DND-41 (cell line): ENCODE data around the gene VPS8.

Experiments used
- ATAC-seq: fragments of 200-7000 bp; cut with Tn5 transposase; 3 replicates; pipeline ENCODE4 v1.9.1; 2021; ENCODE audit warnings: low read depth; ENCODE audit not compliant: insufficient read depth
- DNase-seq: peaks from one replicate; pipeline ENCODE4 v3.0.0-alpha.2; 2020
- H2AFZ ChIP-seq: 2 replicates; pipeline ENCODE4 v1.6.0; 2012; ENCODE audit warnings: low read depth, low read length
- H3K27ac ChIP-seq: 2 replicates; pipeline ENCODE4 v1.5.1; 2012; ENCODE audit warnings: low read length, inconsistent platforms
- H3K27me3 ChIP-seq: fragments of 200-600 bp; sonication (generic); 2 replicates; pipeline ENCODE4 v1.6.0; 2012; ENCODE audit warnings: low read length, mild to moderate bottlenecking, inconsistent platforms; ENCODE audit not compliant: insufficient read depth, poor library complexity
- H3K36me3 ChIP-seq: 2 replicates; pipeline ENCODE4 v1.5.1; 2012; ENCODE audit warnings: low read length, inconsistent platforms; ENCODE audit not compliant: insufficient read depth
- H3K4me1 ChIP-seq: 2 replicates; pipeline ENCODE4 v1.5.1; 2012; ENCODE audit warnings: mild to moderate bottlenecking, low read length; ENCODE audit not compliant: insufficient read depth
- H3K4me2 ChIP-seq: 2 replicates; pipeline ENCODE4 v1.6.0; 2012; ENCODE audit warnings: mild to moderate bottlenecking, moderate library complexity, low read length, inconsistent platforms; ENCODE audit not compliant: insufficient read depth
- H3K4me3 ChIP-seq, 2 experiments: fragments of 200-600 bp in 1 of 2; shearing (Covaris generic) in 1 of 2; 2 replicates each; pipeline ENCODE4 v1.5.1; 2012 to 2016; ENCODE audit warnings: inconsistent platforms in 2 of 2, low read length in 2 of 2, mild to moderate bottlenecking in 2 of 2, low read depth in 1 of 2, moderate library complexity in 1 of 2
- H3K79me2 ChIP-seq: 2 replicates; pipeline ENCODE4 v1.6.0; 2012; ENCODE audit warnings: low read length, inconsistent platforms; ENCODE audit not compliant: insufficient read depth
- H3K9ac ChIP-seq: 2 replicates; pipeline ENCODE4 v1.6.0; 2012; ENCODE audit warnings: low read depth, mild to moderate bottlenecking, inconsistent platforms, low read length, moderate library complexity
- H3K9me3 ChIP-seq: 2 replicates; pipeline ENCODE4 v1.5.1; 2012; ENCODE audit warnings: low read length, moderate library complexity, mild to moderate bottlenecking, inconsistent platforms; ENCODE audit not compliant: insufficient read depth, severe bottlenecking
- H4K20me1 ChIP-seq: 2 replicates; pipeline ENCODE4 v1.6.0; 2012; ENCODE audit warnings: low read length; ENCODE audit not compliant: insufficient read depth
- EZH2 ChIP-seq: IDR thresholded peaks from 3 replicates; pipeline ENCODE4 v1.6.1; 2012; ENCODE audit warnings: borderline replicate concordance, low read depth, mild to moderate bottlenecking, moderate library complexity, low read length, inconsistent platforms; ENCODE audit not compliant: severe bottlenecking
- TF ChIP-seq, protein P1 (sequence below): IDR thresholded peaks from 2 replicates; pipeline ENCODE4 v1.5.1; 2012; ENCODE audit warnings: borderline replicate concordance, low read length, moderate library complexity, mild to moderate bottlenecking; ENCODE audit not compliant: poor library complexity, severe bottlenecking; ENCODE audit errors: extremely low read depth

VPS8 gene

DNA sequence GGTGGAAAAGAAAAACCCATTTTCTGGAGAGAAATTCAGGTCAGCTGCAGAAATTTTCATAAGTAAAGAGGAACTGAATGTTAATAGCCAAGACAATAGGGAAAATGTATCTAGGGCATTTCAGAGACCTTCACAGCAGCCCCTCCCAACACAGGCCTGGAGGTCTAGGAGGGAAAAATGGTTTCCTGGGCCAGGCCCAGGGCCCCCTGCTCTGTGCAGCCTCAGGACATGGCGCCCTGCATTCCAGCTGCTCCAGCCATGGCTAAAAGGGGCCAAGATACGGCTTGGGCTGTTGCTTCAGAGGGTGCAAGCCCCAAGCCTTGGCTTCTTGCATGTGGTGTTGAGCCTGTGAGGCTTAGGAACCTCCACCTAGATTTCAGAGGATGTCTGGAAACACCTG, 248.7 kb downstream of the VPS8 start:
- ATAC-seq = no peak
- H3K9me3 ChIP-seq = peaks cover 5% of the 10 kb centered on the region

DNA sequence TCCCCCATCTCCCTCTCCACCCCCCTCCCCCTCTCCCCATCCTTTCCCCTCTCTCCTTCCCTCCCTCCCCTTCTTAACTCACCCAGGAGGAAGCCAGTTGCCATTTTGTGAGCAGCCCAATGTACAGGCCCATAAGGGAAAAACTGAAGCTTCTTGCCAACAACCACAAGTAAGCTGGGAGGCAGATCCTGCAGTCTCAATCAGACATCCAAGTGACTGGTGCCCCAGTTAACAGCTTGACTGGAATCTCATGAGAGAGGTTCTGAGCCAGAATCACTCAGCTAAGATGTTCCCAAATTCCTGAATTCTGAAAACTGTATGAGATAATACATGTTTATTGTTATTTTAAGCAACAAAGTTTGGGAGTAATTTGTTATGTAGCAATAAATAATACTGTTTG, 250.2 kb downstream of the VPS8 start:
- no peak for TF ChIP-seq EZH2
- TF ChIP-seq, protein P1, sequence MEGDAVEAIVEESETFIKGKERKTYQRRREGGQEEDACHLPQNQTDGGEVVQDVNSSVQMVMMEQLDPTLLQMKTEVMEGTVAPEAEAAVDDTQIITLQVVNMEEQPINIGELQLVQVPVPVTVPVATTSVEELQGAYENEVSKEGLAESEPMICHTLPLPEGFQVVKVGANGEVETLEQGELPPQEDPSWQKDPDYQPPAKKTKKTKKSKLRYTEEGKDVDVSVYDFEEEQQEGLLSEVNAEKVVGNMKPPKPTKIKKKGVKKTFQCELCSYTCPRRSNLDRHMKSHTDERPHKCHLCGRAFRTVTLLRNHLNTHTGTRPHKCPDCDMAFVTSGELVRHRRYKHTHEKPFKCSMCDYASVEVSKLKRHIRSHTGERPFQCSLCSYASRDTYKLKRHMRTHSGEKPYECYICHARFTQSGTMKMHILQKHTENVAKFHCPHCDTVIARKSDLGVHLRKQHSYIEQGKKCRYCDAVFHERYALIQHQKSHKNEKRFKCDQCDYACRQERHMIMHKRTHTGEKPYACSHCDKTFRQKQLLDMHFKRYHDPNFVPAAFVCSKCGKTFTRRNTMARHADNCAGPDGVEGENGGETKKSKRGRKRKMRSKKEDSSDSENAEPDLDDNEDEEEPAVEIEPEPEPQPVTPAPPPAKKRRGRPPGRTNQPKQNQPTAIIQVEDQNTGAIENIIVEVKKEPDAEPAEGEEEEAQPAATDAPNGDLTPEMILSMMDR = no peak
- H3K4me3 ChIP-seq = no peak overlapping the region

More for the DNA sequence above, 248.7 kb downstream of the VPS8 start:
- Histone ChIP-seq H3K27me3 (no peaks in the 10 kb centered on the region), H4K20me1 (no peaks in the 10 kb centered on the region), H3K9ac (no peak overlapping the region), H3K4me2 (no peak overlapping the region), H3K79me2 (no peaks in the 10 kb centered on the region), H3K4me1 (no peaks in the 10 kb centered on the region), H2AFZ (no peak overlapping the region), H3K4me3 (no peak overlapping the region), H3K36me3 (no peaks in the 10 kb centered on the region), H3K27ac (no peak overlapping the region)
- TF ChIP-seq, protein P1 = no peak
- TF ChIP-seq EZH2 = no peak
- DNase-seq = no peak

DNA sequence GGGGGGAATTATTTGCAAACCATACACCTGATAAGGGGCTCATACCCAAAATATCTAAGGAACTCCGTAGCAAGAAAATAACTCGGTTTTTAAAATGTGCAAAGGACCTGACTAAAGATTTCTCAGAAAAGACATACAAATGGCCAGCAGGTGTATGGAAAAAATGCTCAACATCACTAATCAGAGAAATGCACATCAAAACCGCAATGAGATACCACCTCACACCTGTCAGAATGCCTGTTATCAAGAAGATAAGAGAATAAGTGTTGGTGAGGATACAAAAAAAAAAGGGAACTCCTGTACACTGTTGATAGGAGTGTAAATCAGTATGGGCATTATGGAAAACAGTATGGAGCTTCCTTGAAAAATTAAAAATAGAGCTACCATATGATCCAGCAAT, 251.5 kb downstream of the VPS8 start:
- ATAC-seq (no peak), DNase-seq (no peak)
- Histone ChIP-seq H3K4me2 (no peak overlapping the region), H3K27me3 (no peaks in the 10 kb centered on the region), H2AFZ (no peak overlapping the region), H3K36me3 (no peaks in the 10 kb centered on the region), H3K4me3 (no peak overlapping the region), H4K20me1 (no peaks in the 10 kb centered on the region), H3K4me1 (no peaks in the 10 kb centered on the region), H3K9me3 (peaks cover 5% of the 10 kb centered on the region), H3K27ac (no peak overlapping the region), H3K79me2 (no peaks in the 10 kb centered on the region), H3K9ac (no peak overlapping the region)
- TF ChIP-seq, protein P1 = no peak
- TF ChIP-seq EZH2 = no peak

More for the DNA sequence above, 250.2 kb downstream of the VPS8 start:
- no peak overlapping the region for H2AFZ ChIP-seq
- no peaks in the 10 kb centered on the region for H3K4me1 ChIP-seq
- no peak overlapping the region for H3K9ac ChIP-seq
- peaks cover 5% of the 10 kb centered on the region for H3K9me3 ChIP-seq
- no peaks in the 10 kb centered on the region for H3K36me3 ChIP-seq
- H4K20me1 ChIP-seq = no peaks in the 10 kb centered on the region
- no peak overlapping the region for H3K4me2 ChIP-seq
- H3K27ac ChIP-seq = no peak overlapping the region
- H3K79me2 ChIP-seq = no peaks in the 10 kb centered on the region
- ATAC-seq (no peak), DNase-seq (no peak)
- H3K27me3 ChIP-seq = no peaks in the 10 kb centered on the region

DNA sequence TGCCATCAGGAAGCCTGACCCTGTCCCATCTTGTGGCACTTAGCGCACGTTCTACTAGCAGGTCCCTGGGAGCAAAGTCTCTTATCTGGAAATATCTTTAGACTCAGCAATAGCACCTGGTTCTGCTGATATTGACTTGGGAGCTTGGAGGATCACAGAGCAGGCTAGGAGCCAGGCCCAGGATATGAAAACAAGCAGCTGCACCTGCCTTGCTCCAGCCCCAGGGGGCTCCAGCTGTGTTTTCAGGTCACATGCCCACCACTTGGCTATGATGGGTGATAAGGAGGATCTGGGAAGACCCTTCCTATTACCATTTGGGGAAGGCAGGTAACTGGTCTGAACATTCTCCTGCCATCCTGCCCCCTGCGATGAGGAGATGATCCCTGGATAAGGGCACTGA, 253.1 kb downstream of the VPS8 start:
- DNase-seq (no peak), ATAC-seq (no peak)
- Histone ChIP-seq H3K9me3 (peaks cover 5% of the 10 kb centered on the region), H2AFZ (no peak overlapping the region), H3K4me3 (no peak overlapping the region), H3K27ac (no peak overlapping the region), H4K20me1 (no peaks in the 10 kb centered on the region), H3K27me3 (no peaks in the 10 kb centered on the region), H3K9ac (no peak overlapping the region), H3K4me2 (no peak overlapping the region), H3K79me2 (no peaks in the 10 kb centered on the region), H3K4me1 (no peaks in the 10 kb centered on the region), H3K36me3 (no peaks in the 10 kb centered on the region)
- TF ChIP-seq, protein P1 = peak; percentile 18
- TF ChIP-seq EZH2 = no peak
